Amygdala (tissue), 56 donors: Measurements from ENCODE around the gene KIAA0040.

Source experiments
- DNase-seq, 56 donors: peaks; one replicate each; lab custom pipeline; 2025; lab: John Stamatoyannopoulos, UW

Gene KIAA0040

GRCh38 chr1:175203570-175204068 lies 11.0 kb upstream of the KIAA0040 start:
- DNase-seq: no peak

- DNase-seq: no peak
Observed at GRCh38 chr1:175200678-175201521, 8.3 kb upstream of the KIAA0040 start.

- DNase-seq: no peak
Observed at GRCh38 chr1:175198332-175198731, 5.8 kb upstream of the KIAA0040 start.

- no peak for DNase-seq
Observed at GRCh38 chr1:175197531-175197930, 5.0 kb upstream of the KIAA0040 start.

- no peak for DNase-seq
Observed at GRCh38 chr1:175195798-175196197, 3.2 kb upstream of the KIAA0040 start.

GRCh38 chr1:175195281-175195680 lies 2.7 kb upstream of the KIAA0040 start:
- no peak for DNase-seq

GRCh38 chr1:175193527-175193910 lies 943 bp upstream of the KIAA0040 start:
- no peak for DNase-seq

GRCh38 chr1:175192111-175192629 lies 406 bp downstream of the KIAA0040 start:
- DNase-seq: peak in 1 of 56 donors; percentile 6

- no peak for DNase-seq
Observed at GRCh38 chr1:175191659-175192058, 917 bp downstream of the KIAA0040 start.

GRCh38 chr1:175188936-175189335 lies 3.6 kb downstream of the KIAA0040 start:
- no peak for DNase-seq

- no peak for DNase-seq
Observed at GRCh38 chr1:175186433-175187160, 6.0 kb downstream of the KIAA0040 start.

- no peak for DNase-seq
Observed at GRCh38 chr1:175185903-175186302, 6.7 kb downstream of the KIAA0040 start.

GRCh38 chr1:175183586-175183985 lies 9.0 kb downstream of the KIAA0040 start:
- DNase-seq: no peak

- no peak for DNase-seq
Observed at GRCh38 chr1:175182201-175182746, 10.3 kb downstream of the KIAA0040 start.

GRCh38 chr1:175179837-175180590 lies 12.6 kb downstream of the KIAA0040 start:
- DNase-seq: no peak

- DNase-seq: no peak
Observed at GRCh38 chr1:175178456-175178855, 14.1 kb downstream of the KIAA0040 start.

- no peak for DNase-seq
Observed at GRCh38 chr1:175178056-175178455, 14.5 kb downstream of the KIAA0040 start.

GRCh38 chr1:175176246-175176645 lies 16.3 kb downstream of the KIAA0040 start:
- no peak for DNase-seq

- no peak for DNase-seq
Observed at GRCh38 chr1:175174309-175175102, 18.1 kb downstream of the KIAA0040 start.

GRCh38 chr1:175173531-175173930 lies 19.0 kb downstream of the KIAA0040 start:
- DNase-seq: no peak
